CD14-positive monocyte (primary cell): ENCODE results near the gene SPPL2A. TPM values are rescaled to one million over a fixed set of nuclear protein-coding genes. Genes with fewer than 3 reads are reported as not detected.

Experiments used
- DNase-seq, 3 donors: peaks; one replicate each; pipeline ENCODE4 v3.0.0-alpha.2; 2011 to 2022
- H2AFZ ChIP-seq: 2 replicates; pipeline ENCODE4 v1.6.0; 2012; ENCODE audit warnings: mild to moderate bottlenecking, low read depth, low read length, inconsistent platforms; ENCODE audit not compliant: insufficient read depth, poor library complexity, severe bottlenecking
- H3K27ac ChIP-seq, 2 donors: 1 replicate in 1 of 2; 2 replicates in 1 of 2; pipeline ENCODE4 v1.5.1; 2012 to 2013; ENCODE audit warnings: low read length in 2 of 2, control low read depth in 1 of 2, inconsistent platforms in 1 of 2, low read depth in 1 of 2, mild to moderate bottlenecking in 1 of 2
- H3K27me3 ChIP-seq, 2 donors: one replicate each; pipeline versions ENCODE4 v1.6.0 to v1.6.1; 2011 to 2013; ENCODE audit warnings: low read length in 2 of 2; ENCODE audit not compliant: control insufficient read depth in 2 of 2, insufficient read depth in 2 of 2
- H3K36me3 ChIP-seq, 2 donors: replicated peaks in 1 of 2; 1 replicate in 1 of 2; 2 replicates in 1 of 2; pipeline versions ENCODE4 v1.5.1 to v1.6.1; 2012 to 2013; ENCODE audit warnings: low read length in 2 of 2, control low read depth in 1 of 2, inconsistent platforms in 1 of 2, mild to moderate bottlenecking in 1 of 2; ENCODE audit not compliant: insufficient read depth in 2 of 2, control insufficient read depth in 1 of 2
- H3K4me1 ChIP-seq, 2 donors: 1 replicate in 1 of 2; 2 replicates in 1 of 2; pipeline versions ENCODE4 v1.5.1 to v1.6.1; 2012 to 2013; ENCODE audit warnings: low read length in 2 of 2, control low read depth in 1 of 2, inconsistent platforms in 1 of 2, mild to moderate bottlenecking in 1 of 2, moderate library complexity in 1 of 2; ENCODE audit not compliant: insufficient read depth in 2 of 2, control insufficient read depth in 1 of 2
- H3K4me2 ChIP-seq: replicated peaks from 2 replicates; pipeline ENCODE3; 2012; ENCODE audit warnings: low read length, moderate library complexity, mild to moderate bottlenecking; ENCODE audit not compliant: poor library complexity, severe bottlenecking; ENCODE audit errors: extremely low read depth
- H3K4me3 ChIP-seq, 3 experiments: fragments of 200-600 bp in 1 of 3; sonication (generic) in 1 of 3; replicated peaks in 1 of 3; 1 replicate in 2 of 3; 2 replicates in 1 of 3; pipeline ENCODE4 v1.5.1; 2011 to 2013; ENCODE audit warnings: low read length in 3 of 3, mild to moderate bottlenecking in 3 of 3, control low read depth in 2 of 3, low read depth in 2 of 3, inconsistent platforms in 1 of 3, moderate library complexity in 1 of 3
- H3K79me2 ChIP-seq: 2 replicates; pipeline ENCODE4 v1.6.0; 2012; ENCODE audit warnings: mild to moderate bottlenecking, control low read depth, inconsistent platforms, low read length, moderate library complexity; ENCODE audit not compliant: insufficient read depth
- H3K9ac ChIP-seq: 2 replicates; pipeline ENCODE4 v1.6.0; 2017; ENCODE audit warnings: low read length, mild to moderate bottlenecking; ENCODE audit not compliant: insufficient read depth, poor library complexity, severe bottlenecking
- H3K9me3 ChIP-seq, 2 donors: replicated peaks in 1 of 2; 1 replicate in 1 of 2; 2 replicates in 1 of 2; pipeline versions ENCODE4 v1.5.1 to v1.6.1; 2012 to 2013; ENCODE audit warnings: low read length in 2 of 2, control low read depth in 1 of 2; ENCODE audit not compliant: control insufficient read depth in 1 of 2, insufficient read depth in 1 of 2
- H4K20me1 ChIP-seq: 2 replicates; pipeline ENCODE4 v1.6.0; 2012; ENCODE audit warnings: mild to moderate bottlenecking, low read length, control low read depth, moderate library complexity; ENCODE audit not compliant: insufficient read depth
- H3K27ac Mint-ChIP-seq, 7 donors: one replicate each; pipeline ENCODE4 v1.8.0; 2020; ENCODE audit warnings: mild to moderate bottlenecking in 7 of 7, mixed read lengths in 7 of 7, moderate library complexity in 6 of 7, inconsistent platforms in 2 of 7
- H3K27me3 Mint-ChIP-seq, 3 donors: one replicate each; pipeline ENCODE4 v1.8.0; 2021 to 2022; ENCODE audit warnings: low read depth in 3 of 3, mild to moderate bottlenecking in 3 of 3, mixed read lengths in 3 of 3, moderate library complexity in 3 of 3, inconsistent platforms in 1 of 3
- H3K36me3 Mint-ChIP-seq, 2 donors: one replicate each; pipeline ENCODE4 v1.8.0; 2020; ENCODE audit warnings: mixed read lengths in 2 of 2, inconsistent platforms in 1 of 2, mild to moderate bottlenecking in 1 of 2
- H3K4me1 Mint-ChIP-seq: one replicate; pipeline ENCODE4 v1.8.0; 2020; ENCODE audit warnings: mild to moderate bottlenecking, mixed read lengths
- H3K4me3 Mint-ChIP-seq, 2 donors: one replicate each; pipeline ENCODE4 v1.8.0; 2020; ENCODE audit warnings: mild to moderate bottlenecking in 2 of 2, mixed read lengths in 2 of 2, moderate library complexity in 1 of 2
- H3K9me3 Mint-ChIP-seq, 7 donors: one replicate each; pipeline ENCODE4 v1.8.0; 2020 to 2022; ENCODE audit warnings: mixed read lengths in 7 of 7, mild to moderate bottlenecking in 6 of 7, moderate library complexity in 6 of 7, inconsistent platforms in 2 of 7
- CTCF ChIP-seq: fragments of 200-600 bp; IDR thresholded peaks from one replicate; pipeline ENCODE4 v1.8.0; 2022; ENCODE audit warnings: antibody characterized with exemption, mild to moderate bottlenecking
- WGBS: methylation state at CpG from one replicate; pipeline ENCODE4 v1.1.5; 2013; ENCODE audit warnings: missing lambda C conversion rate; ENCODE audit not compliant: insufficient coverage; 5-methylcytosine and 5-hydroxymethylcytosine counted together
- intact Hi-C, 2 donors: fragments of 100-400 bp; cut with micrococcal nuclease; formaldehyde crosslinking; loops; one replicate each; pipeline versions ENCODE4 v1.15.0 to v1.15.1; 2023
- polyA plus RNA-seq, 3 donors: library from polyadenylated mRNA; depleted of rRNA in 1 of 3; unstranded in 2 of 3; stranded (reverse) in 1 of 3; fragments of 300-500 nt in 2 of 3; fragments of >200 nt in 1 of 3; fragmentation: Illumina TruSeq in 2 of 3; gene quantifications; 1 replicate in 2 of 3; 2 replicates in 1 of 3; pipeline ENCODE4 v1.2.3, GENCODE V29; 2012 to 2021

SPPL2A gene
- polyA plus RNA-seq, 3 donors = 111 to 204 (median 190) TPM

DNA sequence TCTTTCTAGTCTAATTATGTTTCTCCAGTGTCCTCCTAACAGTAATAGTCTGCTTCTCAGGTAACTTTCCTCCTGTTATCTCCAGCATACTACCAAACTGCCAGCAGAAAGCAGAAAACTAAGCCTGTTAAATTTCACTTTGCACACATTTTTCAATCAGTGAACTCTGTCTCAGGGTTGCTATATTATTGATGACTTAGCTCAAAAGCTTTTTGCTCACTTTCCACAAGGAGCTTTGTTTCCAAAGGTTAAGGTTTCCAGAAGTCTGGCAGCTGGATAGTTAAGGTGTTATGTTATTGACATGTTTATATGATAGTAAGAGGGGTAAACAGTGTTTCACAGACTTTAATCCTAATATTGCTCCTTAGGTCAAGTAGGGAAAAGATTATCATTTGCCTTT is 84.0 kb downstream of the SPPL2A start:
- peaks cover 15 to 41% of the 10 kb centered on the region in 2 donors for H3K36me3 Mint-ChIP-seq
- H3K27me3 Mint-ChIP-seq = peaks cover 0 to 2% (median 0%) of the 10 kb centered on the region in 3 donors
- H3K4me2 ChIP-seq = no peak overlapping the region
- H3K27me3 ChIP-seq = no peaks in the 10 kb centered on the region
- TF ChIP-seq CTCF = no peak
- no peaks in the 10 kb centered on the region for H3K9me3 Mint-ChIP-seq
- H3K9ac ChIP-seq = no peak overlapping the region
- H3K79me2 ChIP-seq = peaks cover 97% of the 10 kb centered on the region
- H2AFZ ChIP-seq = no peak overlapping the region
- H3K4me1 ChIP-seq = peaks cover 11 to 26% of the 10 kb centered on the region in 2 donors
- peaks cover 42% of the 10 kb centered on the region for H3K4me1 Mint-ChIP-seq
- H3K27ac ChIP-seq = peak overlapping the region in 1 of 2 donors; percentile 33
- H3K27ac Mint-ChIP-seq = peak overlapping the region in 2 of 7 donors; percentile 46 to 55
- H3K4me3 ChIP-seq = no peak overlapping the region
- DNase-seq = no peak
- peaks cover 2 to 34% of the 10 kb centered on the region in 2 donors for H3K36me3 ChIP-seq
- intact Hi-C loops = loop anchor here in 1 of 2 donors (10.0 kb wide), 1 partner anchor 83 kb away; the partner anchor contains the start of gene SPPL2A
- no peak overlapping the region for H3K4me3 Mint-ChIP-seq
- no peaks in the 10 kb centered on the region for H3K9me3 ChIP-seq
- H4K20me1 ChIP-seq = peaks cover 96% of the 10 kb centered on the region

DNA sequence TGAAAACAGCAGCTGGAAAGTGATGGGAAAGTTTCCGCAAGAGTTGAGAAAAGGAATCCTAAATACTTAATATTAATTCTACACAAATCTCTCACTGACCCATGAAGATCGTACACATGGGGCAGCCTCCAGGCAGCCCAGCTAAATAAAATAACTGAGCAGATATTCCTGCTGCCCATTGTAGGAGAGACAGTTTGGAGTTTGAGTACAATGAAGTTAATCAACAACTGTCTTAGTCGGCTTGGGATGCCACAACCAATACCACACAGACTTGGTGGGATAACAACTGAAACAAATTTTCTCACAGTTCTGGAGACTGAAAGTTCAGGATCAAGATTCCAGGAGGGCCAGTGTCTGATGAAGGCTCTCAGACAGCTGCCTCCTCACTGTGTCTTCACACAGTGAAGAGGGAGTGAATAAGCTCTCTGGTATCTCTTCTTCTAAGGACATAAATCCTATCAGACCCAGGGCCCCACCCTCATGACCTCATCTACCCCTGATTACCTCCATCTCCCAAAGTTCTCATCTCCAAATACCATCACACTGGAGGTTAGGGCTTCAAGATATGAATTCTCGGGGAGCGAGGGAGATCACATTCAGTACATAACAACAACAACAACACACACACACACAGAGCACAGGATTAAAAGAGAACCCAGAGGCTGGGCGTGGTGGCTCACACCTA is 88.6 kb downstream of the SPPL2A start:
- Mint-ChIP-seq H3K27ac (peak overlapping the region in 3 of 7 donors; percentile 12 to 86 (median 38)), H3K4me3 (no peak overlapping the region), H3K9me3 (peaks cover 0 to 2% (median 0%) of the 10 kb centered on the region in 7 donors), H3K4me1 (peaks cover 11% of the 10 kb centered on the region), H3K36me3 (peaks cover 18 to 29% of the 10 kb centered on the region in 2 donors), H3K27me3 (no peaks in the 10 kb centered on the region)
- Histone ChIP-seq H2AFZ (no peak overlapping the region), H3K27me3 (no peaks in the 10 kb centered on the region), H3K9me3 (no peaks in the 10 kb centered on the region), H3K79me2 (peaks cover 99% of the 10 kb centered on the region), H3K4me1 (no peaks in the 10 kb centered on the region), H3K4me2 (no peak overlapping the region), H3K4me3 (no peak overlapping the region), H3K27ac (peak overlapping the region in 1 of 2 donors; percentile 38), H3K9ac (no peak overlapping the region), H3K36me3 (peaks cover 5 to 50% of the 10 kb centered on the region in 2 donors), H4K20me1 (peaks cover 95% of the 10 kb centered on the region)
- no peak for TF ChIP-seq CTCF
- no CpG with 5 or more reads among the region's 6 CpGs for WGBS
- intact Hi-C loops = loop anchor here in 1 of 2 donors (5.0 kb wide), 1 partner anchor 230 kb away; the partner anchor contains the start of gene AP4E1
- DNase-seq = no peak
